Activated T-cell treated with anti-CD3 and anti-CD28 coated beads, Interleukin-2, amount 50 U/mL, for 4 hours (primary cell): ENCODE measurements around the gene WRAP53. TPM values are rescaled to one million over a fixed set of nuclear protein-coding genes. Genes with fewer than 3 reads are reported as not detected.
A peak's percentile ranks its signal among the peaks of the same experiment; 100 is the strongest.

Experiments used
- ATAC-seq, 2 donors: fragments of 200-7000 bp; cut with Tn5 transposase; one replicate each; pipeline ENCODE4 v1.10.0; 2021
- DNase-seq: peaks from one replicate; pipeline ENCODE4 v3.0.0-alpha.2; 2020
- H3K27me3 Mint-ChIP-seq: one replicate; pipeline ENCODE4 v1.8.0; 2021; ENCODE audit warnings: low read depth, mixed read lengths
- H3K36me3 Mint-ChIP-seq: one replicate; pipeline ENCODE4 v1.8.0; 2022; ENCODE audit warnings: mixed read lengths; ENCODE audit not compliant: insufficient read depth
- H3K4me1 Mint-ChIP-seq: one replicate; pipeline ENCODE4 v1.8.0; 2021; ENCODE audit warnings: low read depth, mixed read lengths
- H3K4me3 Mint-ChIP-seq: one replicate; pipeline ENCODE4 v1.8.0; 2021; ENCODE audit warnings: mild to moderate bottlenecking, moderate library complexity, mixed read lengths
- H3K9me3 Mint-ChIP-seq: one replicate; pipeline ENCODE4 v1.8.0; 2021; ENCODE audit warnings: mixed read lengths
- total RNA-seq, 3 donors: library from RNA; stranded (reverse); gene quantifications; one replicate each; pipeline ENCODE4 v1.2.1, GENCODE V29; 2021

WRAP53 gene
- total RNA-seq, 3 donors from 2014 or later, result 27.3 to 34.9 (median 34.3) TPM

GRCh38 chr17:7656958-7657609, 31.2 kb upstream of the WRAP53 start:
- no peaks in the 10 kb centered on the region for H3K9me3 Mint-ChIP-seq
- H3K36me3 Mint-ChIP-seq, result no peaks in the 10 kb centered on the region
- peaks cover 2% of the 10 kb centered on the region for H3K27me3 Mint-ChIP-seq
- no peak for ATAC-seq
- no peak for DNase-seq
- H3K4me1 Mint-ChIP-seq, result peaks cover under 1% of the 10 kb centered on the region
- H3K4me3 Mint-ChIP-seq, result no peak overlapping the region

GRCh38 chr17:7667656-7668406, 20.4 kb upstream of the WRAP53 start:
- H3K9me3 Mint-ChIP-seq, result no peaks in the 10 kb centered on the region
- ATAC-seq (no peak), DNase-seq (no peak)
- H3K27me3 Mint-ChIP-seq, result no peaks in the 10 kb centered on the region
- no peak overlapping the region for H3K4me3 Mint-ChIP-seq
- peaks cover 20% of the 10 kb centered on the region for H3K36me3 Mint-ChIP-seq
- H3K4me1 Mint-ChIP-seq, result no peaks in the 10 kb centered on the region

GRCh38 chr17:7668482-7668881, 19.8 kb upstream of the WRAP53 start:
- ATAC-seq, result no peak
- Mint-ChIP-seq H3K36me3 (peaks cover 25% of the 10 kb centered on the region), H3K27me3 (no peaks in the 10 kb centered on the region), H3K9me3 (peaks cover 3% of the 10 kb centered on the region), H3K4me1 (no peaks in the 10 kb centered on the region), H3K4me3 (no peak overlapping the region)
- no peak for DNase-seq

DNA sequence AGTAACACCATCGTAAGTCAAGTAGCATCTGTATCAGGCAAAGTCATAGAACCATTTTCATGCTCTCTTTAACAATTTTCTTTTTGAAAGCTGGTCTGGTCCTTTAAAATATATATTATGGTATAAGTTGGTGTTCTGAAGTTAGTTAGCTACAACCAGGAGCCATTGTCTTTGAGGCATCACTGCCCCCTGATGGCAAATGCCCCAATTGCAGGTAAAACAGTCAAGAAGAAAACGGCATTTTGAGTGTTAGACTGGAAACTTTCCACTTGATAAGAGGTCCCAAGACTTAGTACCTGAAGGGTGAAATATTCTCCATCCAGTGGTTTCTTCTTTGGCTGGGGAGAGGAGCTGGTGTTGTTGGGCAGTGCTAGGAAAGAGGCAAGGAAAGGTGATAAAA, 15.0 kb upstream of the WRAP53 start:
- Mint-ChIP-seq H3K9me3 (peaks cover 9% of the 10 kb centered on the region), H3K4me3 (no peak overlapping the region), H3K36me3 (peaks cover 38% of the 10 kb centered on the region), H3K4me1 (peaks cover 3% of the 10 kb centered on the region), H3K27me3 (no peaks in the 10 kb centered on the region)
- ATAC-seq (no peak), DNase-seq (peak; percentile 41)

- H3K27me3 Mint-ChIP-seq, result no peaks in the 10 kb centered on the region
- peaks cover 3% of the 10 kb centered on the region for H3K4me1 Mint-ChIP-seq
Observed at GRCh38 chr17:7674934-7675333, 13.3 kb upstream of the WRAP53 start.

DNA sequence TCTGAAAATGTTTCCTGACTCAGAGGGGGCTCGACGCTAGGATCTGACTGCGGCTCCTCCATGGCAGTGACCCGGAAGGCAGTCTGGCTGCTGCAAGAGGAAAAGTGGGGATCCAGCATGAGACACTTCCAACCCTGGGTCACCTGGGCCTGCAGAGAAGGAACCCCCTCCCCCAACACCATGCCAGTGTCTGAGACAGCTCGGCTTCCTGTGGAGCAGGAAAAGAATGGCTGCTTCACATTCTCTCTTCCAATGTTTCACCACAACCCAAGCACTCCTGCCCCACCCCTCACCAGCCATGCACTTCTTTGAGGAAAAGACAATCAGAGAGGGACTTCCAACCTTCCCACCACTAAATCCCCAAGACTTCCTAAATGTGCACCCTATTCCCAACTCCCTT, 11.7 kb upstream of the WRAP53 start:
- ATAC-seq (no peak), DNase-seq (no peak)
- H3K36me3 Mint-ChIP-seq, result peaks cover 30% of the 10 kb centered on the region
- peaks cover 3% of the 10 kb centered on the region for H3K4me1 Mint-ChIP-seq
- peaks cover 9% of the 10 kb centered on the region for H3K9me3 Mint-ChIP-seq
- H3K27me3 Mint-ChIP-seq, result no peaks in the 10 kb centered on the region
- H3K4me3 Mint-ChIP-seq, result no peak overlapping the region

More at GRCh38 chr17:7674934-7675333, 13.3 kb upstream of the WRAP53 start:
- Mint-ChIP-seq H3K9me3 (peaks cover 9% of the 10 kb centered on the region), H3K36me3 (peaks cover 37% of the 10 kb centered on the region), H3K4me3 (no peak overlapping the region)
- ATAC-seq (no peak), DNase-seq (no peak)

DNA sequence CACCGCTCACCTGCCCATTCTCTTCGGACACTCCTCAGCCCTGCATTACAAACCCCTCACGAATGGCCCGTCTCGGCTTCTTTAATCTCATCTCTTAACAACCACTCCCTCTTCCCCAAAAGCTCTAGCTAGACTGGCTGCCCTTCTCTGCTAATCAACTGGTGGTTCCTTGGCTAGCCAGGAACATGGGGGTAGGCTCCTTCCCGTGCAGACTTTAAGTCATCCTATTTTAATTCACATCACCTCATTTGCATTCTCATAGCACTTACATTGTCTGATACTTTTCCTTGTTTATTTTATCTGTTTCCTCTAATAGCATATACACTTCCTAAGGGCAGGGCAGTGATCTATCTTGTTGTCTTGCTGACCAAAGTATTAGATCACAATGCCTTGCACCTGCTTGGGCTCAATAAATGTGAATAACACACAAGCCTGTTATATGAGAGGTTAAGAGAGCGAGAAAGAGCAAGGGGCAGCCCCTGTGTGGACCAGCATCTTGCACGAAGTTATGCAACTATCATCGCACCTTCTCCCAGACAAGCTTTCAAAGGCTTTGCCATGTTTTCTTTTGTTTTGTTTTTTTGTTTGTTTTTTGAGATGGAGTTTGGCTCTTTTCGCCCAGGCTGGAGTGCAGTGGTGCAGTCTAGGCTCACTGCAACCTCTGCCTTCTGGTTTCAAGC, 10.7 kb upstream of the WRAP53 start:
- peaks cover 4% of the 10 kb centered on the region for H3K4me1 Mint-ChIP-seq

DNA sequence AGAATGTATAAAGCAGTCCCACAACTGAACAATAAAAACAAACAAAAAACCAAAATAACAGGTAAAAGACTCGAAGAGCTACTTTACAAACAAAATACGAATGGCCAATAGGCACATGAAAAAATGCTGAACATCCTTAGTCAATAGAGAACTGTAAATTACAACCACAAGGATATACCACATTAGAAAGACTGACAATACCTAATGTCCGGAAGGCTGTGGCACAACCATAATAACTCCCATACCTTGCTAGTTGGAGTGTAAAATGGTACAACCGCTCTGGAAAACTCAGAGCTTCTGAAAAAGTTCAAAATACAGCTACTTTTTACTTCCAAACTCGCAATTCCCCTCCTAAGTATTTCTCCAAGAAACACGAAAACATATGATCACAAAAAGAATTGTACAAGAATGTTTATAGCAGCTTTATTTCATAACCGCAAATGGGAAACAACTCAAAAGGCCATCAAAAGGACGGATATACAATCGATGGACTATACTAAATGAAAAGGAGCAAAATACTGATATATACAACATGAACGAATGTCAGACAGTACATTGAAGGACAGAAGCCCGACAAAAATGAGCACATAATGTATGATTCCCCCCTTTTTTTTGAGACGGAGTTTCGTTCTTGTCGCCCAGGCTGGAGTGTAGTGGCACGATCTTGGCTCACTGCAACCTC, 3.3 kb upstream of the WRAP53 start:
- peaks cover 14% of the 10 kb centered on the region for H3K36me3 Mint-ChIP-seq
- H3K4me3 Mint-ChIP-seq, result peak overlapping the region; percentile 87
- ATAC-seq, result no peak
- no peak for DNase-seq
- H3K9me3 Mint-ChIP-seq, result no peaks in the 10 kb centered on the region
- peaks cover 29% of the 10 kb centered on the region for H3K4me1 Mint-ChIP-seq
- no peaks in the 10 kb centered on the region for H3K27me3 Mint-ChIP-seq

More for the DNA sequence above, 10.7 kb upstream of the WRAP53 start:
- ATAC-seq (no peak), DNase-seq (no peak)
- Mint-ChIP-seq H3K4me3 (no peak overlapping the region), H3K27me3 (no peaks in the 10 kb centered on the region), H3K9me3 (peaks cover 9% of the 10 kb centered on the region), H3K36me3 (peaks cover 28% of the 10 kb centered on the region)

- DNase-seq (peak; percentile 75), ATAC-seq (peak; percentile 58 to 65)
- H3K36me3 Mint-ChIP-seq, result peaks cover 14% of the 10 kb centered on the region
- peak overlapping the region; percentile 87 for H3K4me3 Mint-ChIP-seq
- no peaks in the 10 kb centered on the region for H3K27me3 Mint-ChIP-seq
- H3K4me1 Mint-ChIP-seq, result peaks cover 29% of the 10 kb centered on the region
- no peaks in the 10 kb centered on the region for H3K9me3 Mint-ChIP-seq
Observed at GRCh38 chr17:7685533-7686221, 2.6 kb upstream of the WRAP53 start.

DNA sequence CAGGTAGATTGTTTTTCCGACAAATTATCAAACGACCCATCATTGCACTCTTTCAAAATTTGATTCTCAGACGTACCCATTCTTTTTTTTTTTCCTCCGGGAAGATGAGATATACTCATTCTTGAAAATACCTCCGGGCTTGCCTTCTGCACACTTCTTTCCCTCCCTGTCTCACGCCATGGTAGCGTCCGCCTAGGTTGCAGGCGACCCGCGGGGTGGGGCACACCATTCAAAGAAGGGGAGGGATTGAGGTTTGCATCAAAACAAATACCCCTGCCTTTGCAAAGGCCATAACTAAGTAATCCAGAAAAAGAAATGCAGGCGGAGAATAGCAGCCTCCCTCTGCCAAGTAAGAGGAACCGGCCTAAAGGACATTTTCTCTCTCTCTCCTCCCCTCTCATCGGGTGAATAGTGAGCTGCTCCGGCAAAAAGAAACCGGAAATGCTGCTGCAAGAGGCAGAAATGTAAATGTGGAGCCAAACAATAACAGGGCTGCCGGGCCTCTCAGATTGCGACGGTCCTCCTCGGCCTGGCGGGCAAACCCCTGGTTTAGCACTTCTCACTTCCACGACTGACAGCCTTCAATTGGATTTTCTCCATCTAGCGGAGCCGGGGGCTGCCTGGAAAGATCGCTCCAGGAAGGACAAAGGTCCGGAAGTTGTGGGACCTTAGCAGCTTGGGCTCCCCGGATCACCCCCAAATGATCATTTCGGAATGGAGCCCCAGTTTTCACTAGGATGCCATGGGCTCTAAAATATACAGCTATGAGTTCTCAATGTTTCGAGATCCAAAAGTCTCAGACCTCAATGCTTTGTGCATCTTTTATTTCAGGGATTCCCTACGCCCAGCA, 1.8 kb upstream of the WRAP53 start:
- peaks cover 16% of the 10 kb centered on the region for H3K36me3 Mint-ChIP-seq

GRCh38 chr17:7687072-7687907, 987 bp upstream of the WRAP53 start, which contains the start of gene TP53:
TP53 (minus strand) TSS chr17:7687490; CDS start chr17:7676594, 10,896 bp downstream.
- Mint-ChIP-seq H3K27me3 (no peaks in the 10 kb centered on the region), H3K4me1 (peaks cover 29% of the 10 kb centered on the region), H3K9me3 (no peaks in the 10 kb centered on the region), H3K36me3 (peaks cover 16% of the 10 kb centered on the region), H3K4me3 (peak within 1 kb of the TSS; percentile 87)
- ATAC-seq, result peak; percentile 47 to 53
- peak; percentile 77 for DNase-seq

More for the DNA sequence above, 1.8 kb upstream of the WRAP53 start:
- H3K4me1 Mint-ChIP-seq, result peaks cover 29% of the 10 kb centered on the region
- peak overlapping the region; percentile 87 for H3K4me3 Mint-ChIP-seq
- H3K9me3 Mint-ChIP-seq, result no peaks in the 10 kb centered on the region
- H3K27me3 Mint-ChIP-seq, result no peaks in the 10 kb centered on the region
- ATAC-seq, result peak; percentile 49 to 51
- DNase-seq, result peak; percentile 64

DNA sequence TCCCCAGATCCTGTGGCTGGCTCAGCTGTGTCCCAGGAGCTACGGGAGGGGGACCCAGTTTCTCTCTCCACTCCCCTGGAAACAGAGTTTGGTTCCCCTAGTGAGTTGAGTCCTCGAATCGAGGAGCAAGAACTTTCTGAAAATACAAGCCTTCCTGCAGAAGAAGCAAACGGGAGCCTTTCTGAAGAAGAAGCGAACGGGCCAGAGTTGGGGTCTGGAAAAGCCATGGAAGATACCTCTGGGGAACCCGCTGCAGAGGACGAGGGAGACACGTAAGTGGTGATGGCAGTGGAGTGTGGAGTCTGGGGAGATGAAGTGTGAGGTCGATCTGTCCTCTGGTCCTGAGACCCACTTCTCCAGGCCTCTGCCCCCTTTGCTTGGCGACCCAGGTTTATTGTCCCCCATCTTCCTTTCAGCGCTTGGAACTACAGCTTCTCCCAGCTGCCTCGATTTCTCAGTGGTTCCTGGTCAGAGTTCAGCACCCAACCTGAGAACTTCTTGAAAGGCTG, 585 bp downstream of the WRAP53 start:
- no peak for ATAC-seq
- Mint-ChIP-seq H3K9me3 (no peaks in the 10 kb centered on the region), H3K4me1 (peaks cover 24% of the 10 kb centered on the region), H3K27me3 (no peaks in the 10 kb centered on the region), H3K36me3 (peaks cover 23% of the 10 kb centered on the region), H3K4me3 (peak overlapping the region; percentile 87)
- DNase-seq, result no peak
